Prostate gland (tissue), 2 donors: ENCODE results near the gene PKMYT1.

ENCODE experiments used
- CTCF ChIP-seq, 4 experiments: fragments of 200-600 bp in 2 of 4; fragments of 450-650 bp in 2 of 4; sonication (generic) in 2 of 4; IDR thresholded peaks; 1 replicate in 3 of 4; 2 replicates in 1 of 4; pipeline ENCODE4 v1.5.1; 2016 to 2019; ENCODE audit warnings: antibody characterized with exemption in 4 of 4, mild to moderate bottlenecking in 2 of 4, moderate library complexity in 2 of 4
- POLR2A ChIP-seq: fragments of 450-650 bp; IDR thresholded peaks from one replicate; pipeline ENCODE4 v1.6.1; 2016; ENCODE audit warnings: antibody characterized with exemption, mild to moderate bottlenecking

- TF ChIP-seq CTCF (IDR thresholded peaks at IDR 0.05) (no peak), POLR2A (no peak)
Measured at GRCh38 chr16:2970563-2970962, 9.7 kb downstream of the PKMYT1 start.
